Dermis lymphatic vessel endothelial cell (primary cell): Measurements from ENCODE around the gene PLGLB2. TPM values are rescaled to one million over a fixed set of nuclear protein-coding genes. Genes with fewer than 3 reads are reported as not detected.

ENCODE experiments used
- total RNA-seq: library from RNA; depleted of rRNA; stranded (reverse); fragments of >200 nt; gene quantifications from 2 replicates; pipeline ENCODE4 v1.2.1, GENCODE V29; 2014

Gene PLGLB2
- total RNA-seq: 0.65 and 1.8 TPM in 2 replicates

GRCh38 chr2:87747791-87748190 lies at the start of gene PLGLB2:
TSS of gene PLGLB2 (plus strand) at chr2:87748087. CDS start at chr2:87748154, 67 bp downstream.

Other genes starting within 250 kb of the PLGLB2 start
- gene RGPD2, start 77.7 kb downstream of the PLGLB2 start, total RNA-seq: 2.3 and 2.5 TPM in 2 replicates